G401 (cell line): Measurements from ENCODE around the gene ACADVL. TPM values are rescaled to one million over a fixed set of nuclear protein-coding genes. Genes with fewer than 3 reads are reported as not detected.
"Not testable (repeated sequence)": the region's sequence is repeated elsewhere in the genome, so short reads cannot be mapped to it uniquely, and the experiment has no call there.

Experiments
- DNase-seq: peaks from one replicate; pipeline ENCODE4 v3.0.0-alpha.2; 2015; ENCODE audit warnings: low spot score
- in situ Hi-C: cut with HindIII; loops from 2 replicates; pipeline ENCODE4 v1.10.0; 2016; ENCODE audit warnings: low sequenced_read_pairs, mixed read lengths
- total RNA-seq: library from RNA; depleted of rRNA; stranded (reverse); fragments of >200 nt; shearing (Covaris generic); gene quantifications from 2 replicates; pipeline ENCODE4 v1.2.3, GENCODE V29; 2014; rRNA removed

Gene ACADVL
- 399 and 405 TPM in 2 replicates for total RNA-seq

DNA sequence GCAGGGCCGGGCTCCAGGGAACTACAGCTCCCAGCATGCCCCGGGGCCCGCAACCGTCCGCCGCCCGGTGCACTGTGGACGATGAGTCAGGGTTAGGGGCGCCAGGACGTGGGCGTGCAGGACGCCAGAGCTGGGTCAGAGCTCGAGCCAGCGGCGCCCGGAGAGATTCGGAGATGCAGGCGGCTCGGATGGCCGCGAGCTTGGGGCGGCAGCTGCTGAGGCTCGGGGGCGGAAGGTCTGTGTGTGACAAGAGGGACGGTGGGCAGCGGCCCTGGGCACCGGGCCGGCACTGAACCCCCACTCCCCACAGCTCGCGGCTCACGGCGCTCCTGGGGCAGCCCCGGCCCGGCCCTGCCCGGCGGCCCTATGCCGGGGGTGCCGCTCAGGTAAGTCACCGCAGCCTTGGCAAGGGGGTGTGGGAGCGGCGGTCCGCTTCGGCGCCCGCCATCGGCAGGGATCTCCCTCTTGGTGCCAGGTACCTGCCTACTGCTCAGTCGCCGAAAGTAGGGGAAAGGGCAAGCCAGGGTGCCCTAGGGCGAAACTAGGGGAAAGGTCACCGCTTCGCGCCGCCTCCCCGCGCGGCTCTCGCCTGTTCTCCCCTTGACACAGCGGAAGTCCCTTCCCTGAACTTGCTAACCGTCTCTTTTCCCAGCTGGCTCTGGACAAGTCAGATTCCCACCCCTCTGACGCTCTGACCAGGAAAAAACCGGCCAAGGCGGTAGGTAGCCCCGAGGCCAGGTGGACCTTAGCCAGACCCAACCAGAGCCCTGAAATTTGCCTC, at the start of gene ACADVL, which contains the start of gene DLG4:
TSS of gene ACADVL (plus strand) at position 127 of the 781 bp plus-strand sequence. CDS start at position 174, 47 bp downstream.
TSS of gene DLG4 (minus strand) at position 25 of the 781 bp plus-strand sequence.
- in situ Hi-C loops: loop anchor here (10.0 kb wide), 1 partner anchor 105 kb away; the partner anchor contains the start of gene NEURL4
- peak; percentile 88 for DNase-seq

- DNase-seq, in situ Hi-C loops: not testable (repeated sequence)
Observed at GRCh38 chr17:7172522-7173191, 47.1 kb upstream of the ACADVL start.

DNA sequence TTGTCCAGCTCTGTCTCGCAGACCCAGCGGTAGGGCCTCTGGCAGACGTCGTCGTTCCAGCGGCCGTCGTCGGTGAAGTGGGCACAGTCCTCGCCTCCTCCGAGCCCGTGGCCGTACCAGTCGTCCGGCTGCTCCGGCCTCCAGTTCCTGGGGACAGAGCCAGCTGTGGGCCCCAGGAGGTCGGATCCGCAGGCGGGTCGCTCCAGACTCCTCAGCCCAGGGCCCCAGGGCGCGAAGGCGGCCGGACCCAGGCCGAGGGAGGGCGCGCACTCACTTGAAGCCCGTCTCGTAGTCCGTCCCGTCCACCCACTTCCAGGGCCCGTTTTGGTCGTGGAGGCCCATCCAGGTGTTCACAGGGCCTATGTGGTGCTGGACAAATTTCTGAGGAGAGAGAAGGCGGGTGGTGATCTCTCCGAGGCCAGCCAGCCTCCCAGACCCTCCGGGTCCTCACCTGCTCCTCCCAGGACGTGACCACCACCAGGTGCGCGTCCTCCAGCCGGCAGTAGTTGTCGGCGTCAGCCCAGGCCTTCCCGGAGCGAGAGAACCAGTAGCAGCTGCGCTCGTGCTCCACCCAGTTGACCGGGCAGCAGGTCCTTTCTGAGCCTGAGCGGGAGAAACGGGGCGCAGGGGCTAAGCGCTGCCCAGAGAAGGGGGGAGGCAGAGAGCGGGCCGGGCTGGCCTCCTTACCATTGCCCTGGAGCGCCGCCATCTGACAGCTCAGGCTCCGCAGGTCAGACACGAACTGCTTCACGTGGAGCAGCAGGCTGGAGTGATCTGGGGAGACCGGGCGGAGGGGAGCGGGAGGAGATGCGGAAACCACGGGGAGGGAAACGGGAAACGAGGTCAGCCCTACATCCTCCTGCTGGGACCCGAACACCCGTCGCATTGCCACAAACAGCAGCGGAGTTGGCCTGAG, 45.8 kb upstream of the ACADVL start:
- peak; percentile 84 for DNase-seq
- in situ Hi-C loops: no loop called here

- in situ Hi-C loops: no loop called here
- no peak for DNase-seq
Observed at GRCh38 chr17:7174603-7175326, 45.0 kb upstream of the ACADVL start.

GRCh38 chr17:7175330-7175733, 44.4 kb upstream of the ACADVL start:
- no peak for DNase-seq
- in situ Hi-C loops: no loop called here

DNA sequence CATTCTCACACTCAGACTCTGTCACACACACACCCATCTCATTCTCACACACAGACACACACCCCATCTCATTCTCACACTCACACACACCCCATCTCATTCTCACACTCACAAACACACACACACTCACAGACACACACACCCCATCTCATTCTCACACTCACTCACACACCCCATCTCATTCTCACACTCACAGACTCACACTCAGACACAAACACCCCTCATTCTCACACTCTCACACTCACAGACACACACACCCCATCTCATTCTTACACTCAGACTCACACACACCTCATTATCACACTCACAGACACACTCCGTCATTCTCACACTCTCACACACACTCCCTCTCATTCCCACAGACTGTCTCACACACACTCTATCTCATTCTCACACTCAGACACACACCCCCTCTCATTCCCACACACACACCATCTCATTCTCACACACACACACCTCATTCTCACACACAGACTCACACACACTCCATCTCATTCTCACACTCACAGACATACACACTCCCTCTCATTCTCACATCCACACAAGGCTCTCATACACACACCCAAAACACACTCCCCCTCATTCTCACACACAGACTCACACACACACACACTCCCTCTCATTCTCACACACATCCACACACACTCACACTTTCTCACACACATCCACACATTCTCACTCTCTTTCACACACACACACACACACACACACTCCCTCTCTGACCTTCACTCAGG, 43.5 kb upstream of the ACADVL start:
- DNase-seq: no peak
- in situ Hi-C loops: no loop called here

DNA sequence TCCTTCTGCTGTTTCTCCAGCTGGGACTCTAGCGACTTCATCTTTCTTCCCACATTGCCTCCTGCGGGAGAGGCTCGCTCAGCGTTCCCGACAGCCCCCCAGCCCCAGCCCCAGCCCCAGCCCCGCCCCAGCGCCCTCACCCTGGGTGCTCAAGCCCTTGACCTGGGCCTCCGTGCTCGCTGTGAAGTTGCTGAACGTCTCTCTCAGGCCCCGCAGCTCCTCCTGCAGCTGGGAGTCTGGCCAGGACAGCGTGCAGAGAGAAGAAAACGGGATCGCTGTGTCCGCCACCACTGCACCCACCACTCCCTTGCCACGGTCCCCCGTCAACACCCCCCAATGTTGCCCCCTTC, 42.9 kb upstream of the ACADVL start:
- in situ Hi-C loops: no loop called here
- DNase-seq: no peak

- in situ Hi-C loops: no loop called here
- DNase-seq: peak; percentile 85
Observed at GRCh38 chr17:7177191-7177953, 42.4 kb upstream of the ACADVL start.

DNA sequence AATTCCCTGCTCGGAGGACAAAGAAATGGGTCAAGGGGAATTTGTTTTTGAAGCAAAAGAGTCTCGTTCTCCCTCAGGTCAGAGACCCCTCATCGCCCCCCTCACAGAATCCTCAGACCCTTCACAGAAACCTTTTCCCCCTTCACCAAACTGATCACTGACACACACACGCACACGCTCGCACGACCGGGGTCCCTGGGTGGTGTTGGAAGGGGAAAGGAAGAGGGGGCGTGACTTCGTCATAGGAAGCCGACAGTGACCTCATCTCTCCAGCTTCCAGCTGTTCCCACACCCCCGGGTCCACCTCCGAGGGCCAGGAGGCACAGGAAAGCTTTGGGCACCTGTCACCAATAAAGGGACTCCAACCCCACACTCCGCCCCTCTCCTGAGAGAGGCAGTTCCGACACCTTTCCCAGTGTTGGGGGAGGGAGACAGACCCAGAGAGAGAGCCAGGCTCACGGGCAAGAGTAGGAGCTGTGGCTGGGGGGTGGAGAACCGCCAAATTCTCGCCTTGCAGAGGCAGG, 41.7 kb upstream of the ACADVL start:
- in situ Hi-C loops: no loop called here
- no peak for DNase-seq

DNA sequence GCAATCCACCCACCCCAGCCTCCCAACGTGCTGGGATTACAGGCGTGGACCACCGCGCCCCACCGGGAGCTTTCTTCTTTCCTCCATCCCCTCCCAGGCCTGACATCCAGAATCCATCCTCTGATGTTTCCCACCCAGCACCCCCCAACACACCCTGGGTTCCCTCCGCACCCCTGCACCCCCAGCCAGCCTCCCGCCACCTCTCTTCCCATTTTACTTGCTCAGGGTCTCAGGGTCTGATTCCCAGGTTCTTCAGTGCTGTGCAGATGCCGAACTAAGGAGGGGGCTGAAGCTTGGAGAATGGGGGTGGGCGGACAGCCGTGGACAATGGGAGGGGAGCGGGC, 40.8 kb upstream of the ACADVL start:
- in situ Hi-C loops: no loop called here
- no peak for DNase-seq

- in situ Hi-C loops: no loop called here
- DNase-seq: no peak
Observed at GRCh38 chr17:7179317-7180254, 40.2 kb upstream of the ACADVL start, which contains the start of gene ASGR1. Gene ASGR1 (minus strand): TSS chr17:7179370. CDS start chr17:7178563, 807 bp downstream.

DNA sequence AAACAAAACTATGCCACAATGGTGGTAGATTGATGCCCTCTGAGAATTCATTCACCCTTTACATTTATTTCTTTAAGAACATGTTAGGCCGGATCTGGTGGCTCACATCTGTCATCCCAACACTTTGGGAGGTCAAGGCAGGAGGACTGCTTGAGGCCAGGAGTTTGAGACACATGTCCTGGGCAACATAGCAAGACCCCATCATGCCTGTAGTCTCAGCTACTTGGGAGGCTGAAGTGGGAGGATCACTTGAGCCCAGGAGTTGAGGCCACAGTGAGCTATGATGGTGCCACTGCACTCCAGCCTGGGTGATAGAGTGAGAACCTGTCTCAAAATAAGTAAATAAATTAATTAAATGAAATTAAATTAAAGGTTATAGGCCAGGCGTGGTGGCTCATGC, 37.6 kb upstream of the ACADVL start:
- DNase-seq, in situ Hi-C loops: not testable (repeated sequence)

DNA sequence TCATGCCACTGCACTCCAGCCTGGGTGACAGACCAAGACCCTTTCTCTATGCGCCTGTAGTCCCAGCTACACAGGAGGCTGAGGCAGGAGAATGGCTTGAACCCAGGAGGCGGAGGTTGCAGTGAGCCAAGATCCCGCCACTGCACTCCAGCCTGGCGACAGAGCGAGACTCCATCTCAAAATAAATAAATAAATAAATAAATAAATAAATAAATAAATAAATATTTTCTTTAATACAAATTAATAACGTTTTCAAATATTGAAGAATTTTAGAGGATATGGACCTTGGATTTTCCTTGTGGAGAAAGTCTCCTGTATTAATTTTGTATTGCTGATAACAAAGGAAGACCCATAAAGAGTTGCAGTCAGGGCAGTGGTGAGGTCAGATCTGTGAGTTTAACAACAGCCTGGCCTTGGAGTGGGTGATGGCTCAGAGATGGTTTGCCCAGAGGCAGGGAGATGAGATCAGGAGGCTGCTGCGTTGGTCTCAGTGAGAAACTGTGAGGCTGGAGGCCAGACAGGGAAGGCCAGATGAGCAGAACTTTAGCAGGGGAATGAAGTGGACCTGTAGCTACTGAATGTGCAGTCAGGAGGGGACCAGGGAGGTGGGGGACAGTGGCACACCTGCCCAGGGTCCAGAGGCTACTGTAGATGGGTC, 36.2 kb upstream of the ACADVL start:
- in situ Hi-C loops: no loop called here
- no peak for DNase-seq

- in situ Hi-C loops: no loop called here
- DNase-seq: peak; percentile 69
Observed at GRCh38 chr17:7184091-7184488, 35.6 kb upstream of the ACADVL start.

GRCh38 chr17:7184647-7185046, 35.1 kb upstream of the ACADVL start:
- in situ Hi-C loops: no loop called here

GRCh38 chr17:7186241-7186640, 33.5 kb upstream of the ACADVL start:
- DNase-seq: no peak
- in situ Hi-C loops: no loop called here

More at GRCh38 chr17:7184647-7185046, 35.1 kb upstream of the ACADVL start:
- no peak for DNase-seq
